Measurements from ENCODE around the gene TAL2.

GRCh38 chr9:105663914-105664313, 1.7 kb downstream of the TAL2 start:
- TF ChIP-seq CTCF (IDR thresholded peaks at IDR 0.05; ENCODE audit: extremely low read depth in 1 of 2, insufficient read depth in 1 of 2, low read depth in 1 of 2, low read length in 2 of 2) (no peak), MAX (IDR thresholded peaks at IDR 0.05; ENCODE audit: insufficient read depth, insufficient read length) (no peak), POLR2A (IDR thresholded peaks at IDR 0.05; ENCODE audit: low read depth, low read length) (no peak), POLR2AphosphoS5 (IDR thresholded peaks at IDR 0.05; ENCODE audit: insufficient read depth, low read depth, low read length) (no peak), FOS (IDR thresholded peaks at IDR 0.05; ENCODE audit: borderline replicate concordance, insufficient read depth, low read length) (no peak), MYC (IDR thresholded peaks at IDR 0.05; ENCODE audit: low read depth, low read length) (no peak)
